Adipocyte (in vitro differentiated cells): ENCODE measurements around the gene GRIN3A.
"Not testable (repeated sequence)": the region's sequence is repeated elsewhere in the genome, so short reads cannot be mapped to it uniquely, and the experiment has no call there.

Experiments used
- DNase-seq: peaks from one replicate; pipeline ENCODE4 v3.0.0-alpha.2; 2015; ENCODE audit warnings: low read depth
- H3K27me3 ChIP-seq: replicated peaks from 2 replicates; pipeline ENCODE4 v1.7.0; 2013; ENCODE audit warnings: mild to moderate bottlenecking, low read length, moderate library complexity; ENCODE audit not compliant: control insufficient read depth, insufficient read depth
- H3K36me3 ChIP-seq: 2 replicates; pipeline ENCODE4 v1.7.0; 2013; ENCODE audit warnings: low read length, mild to moderate bottlenecking, moderate library complexity; ENCODE audit not compliant: control insufficient read depth, insufficient read depth, severe bottlenecking
- H3K4me1 ChIP-seq: 2 replicates; pipeline ENCODE4 v1.7.0; 2013; ENCODE audit warnings: mild to moderate bottlenecking, low read length, moderate library complexity; ENCODE audit not compliant: control insufficient read depth, insufficient read depth
- H3K4me3 ChIP-seq: 2 replicates; pipeline ENCODE4 v1.7.0; 2013; ENCODE audit warnings: mild to moderate bottlenecking, low read length, moderate library complexity
- H3K9ac ChIP-seq: 2 replicates; pipeline ENCODE4 v1.7.0; 2013; ENCODE audit warnings: mild to moderate bottlenecking, low read length, moderate library complexity
- H3K9me3 ChIP-seq: 2 replicates; pipeline ENCODE4 v1.7.0; 2013; ENCODE audit warnings: mild to moderate bottlenecking, low read length, moderate library complexity; ENCODE audit not compliant: control insufficient read depth

The GRIN3A gene

GRCh38 chr9:101571114-101571513 is 167.3 kb downstream of the GRIN3A start:
- Histone ChIP-seq H3K27me3 (no peaks in the 10 kb centered on the region), H3K4me3 (no peak overlapping the region), H3K4me1 (no peaks in the 10 kb centered on the region), H3K9me3 (no peaks in the 10 kb centered on the region), H3K9ac (no peak overlapping the region), H3K36me3 (peaks cover 25% of the 10 kb centered on the region)
- DNase-seq: no peak

DNA sequence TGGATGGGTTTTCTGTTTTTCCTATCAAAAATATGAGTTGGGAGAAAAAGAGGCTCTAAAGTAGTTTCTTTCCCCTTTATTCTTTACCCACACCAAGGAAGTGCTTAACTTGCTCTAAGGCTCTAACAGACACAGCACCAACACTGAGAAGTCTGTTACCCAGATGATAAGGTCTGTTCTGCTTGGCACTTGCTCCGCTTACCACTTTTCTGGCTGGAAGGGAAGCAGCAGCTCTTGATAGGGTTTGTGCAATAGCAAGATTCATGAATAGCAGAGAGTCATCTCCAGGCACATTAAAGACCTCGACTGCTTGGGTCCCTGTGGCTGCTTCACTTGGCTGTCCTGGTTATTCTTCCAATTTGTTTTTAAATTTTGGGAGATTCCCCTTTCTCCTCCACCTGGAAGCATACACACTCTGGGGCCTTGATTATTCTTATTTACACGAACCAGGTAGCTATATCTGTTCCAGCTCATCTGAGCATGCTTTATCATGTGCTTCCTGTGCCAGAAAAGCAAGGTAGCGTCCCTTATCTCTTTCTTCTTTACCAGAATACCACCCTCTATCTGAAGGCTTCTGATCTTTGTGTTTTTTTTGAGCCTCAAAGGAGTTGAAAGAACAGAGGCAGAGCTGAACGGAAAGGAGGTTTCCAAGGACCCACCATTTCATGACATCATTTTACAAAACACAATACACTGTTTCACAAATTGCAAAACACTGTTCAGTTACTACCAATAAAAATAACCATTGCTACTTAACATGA is 168.5 kb downstream of the GRIN3A start:
- H3K9ac ChIP-seq: no peak overlapping the region
- H3K36me3 ChIP-seq: peaks cover 37% of the 10 kb centered on the region
- H3K9me3 ChIP-seq: no peaks in the 10 kb centered on the region
- DNase-seq: no peak
- no peaks in the 10 kb centered on the region for H3K27me3 ChIP-seq
- no peaks in the 10 kb centered on the region for H3K4me1 ChIP-seq
- H3K4me3 ChIP-seq: no peak overlapping the region

GRCh38 chr9:101567725-101568350 is 170.6 kb downstream of the GRIN3A start:
- Histone ChIP-seq H3K27me3 (no peaks in the 10 kb centered on the region), H3K9me3 (no peaks in the 10 kb centered on the region), H3K36me3 (peaks cover 55% of the 10 kb centered on the region), H3K9ac (no peak overlapping the region), H3K4me3 (no peak overlapping the region), H3K4me1 (no peaks in the 10 kb centered on the region)
- no peak for DNase-seq

DNA sequence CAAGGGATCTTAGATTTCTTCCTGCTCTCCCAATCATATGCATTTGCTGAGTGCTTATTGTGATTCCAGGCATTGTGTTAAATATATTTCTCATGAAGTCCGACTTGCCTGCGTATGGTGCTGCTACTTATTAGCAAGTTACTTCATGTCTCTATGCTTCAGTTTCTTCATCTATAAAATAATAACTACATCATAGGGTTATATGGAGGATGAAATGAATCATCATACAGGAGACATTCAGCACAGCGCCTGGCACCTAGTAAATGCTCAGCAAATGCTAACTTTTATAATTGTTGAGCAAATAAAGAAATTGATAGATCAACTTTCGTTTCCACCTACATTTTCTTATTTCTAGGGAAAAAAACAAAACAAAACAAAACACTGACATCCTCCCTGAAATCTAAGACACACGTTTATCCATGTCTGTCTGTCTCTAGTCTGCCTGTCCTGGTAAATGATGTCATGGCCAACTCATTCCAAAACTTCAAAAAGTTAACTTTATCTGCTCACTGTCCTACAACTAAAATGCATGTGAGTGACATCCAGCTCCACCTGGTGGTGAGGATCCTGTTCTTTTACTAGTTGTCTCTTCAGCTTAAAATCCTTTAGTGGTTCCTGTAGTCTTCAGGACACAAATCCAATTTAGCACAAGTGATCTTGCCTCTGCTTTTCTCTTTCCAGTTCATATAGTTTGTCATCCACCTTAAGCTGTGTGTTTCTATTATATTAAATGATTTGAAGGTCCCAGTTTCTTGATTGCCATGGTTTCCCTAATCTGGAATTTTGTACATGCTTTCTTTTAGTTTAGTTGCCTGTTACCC is 171.3 kb downstream of the GRIN3A start:
- no peaks in the 10 kb centered on the region for H3K27me3 ChIP-seq
- no peaks in the 10 kb centered on the region for H3K9me3 ChIP-seq
- peaks cover 62% of the 10 kb centered on the region for H3K36me3 ChIP-seq
- H3K9ac ChIP-seq: no peak overlapping the region
- peak; percentile 41 for DNase-seq
- H3K4me1 ChIP-seq: no peaks in the 10 kb centered on the region
- H3K4me3 ChIP-seq: no peak overlapping the region

- DNase-seq: no peak
- Histone ChIP-seq H3K9ac (no peak overlapping the region), H3K4me3 (no peak overlapping the region), H3K36me3 (peaks cover 77% of the 10 kb centered on the region), H3K9me3 (no peaks in the 10 kb centered on the region), H3K27me3 (no peaks in the 10 kb centered on the region), H3K4me1 (no peaks in the 10 kb centered on the region)
Measured at GRCh38 chr9:101564252-101564651, 174.2 kb downstream of the GRIN3A start.

DNA sequence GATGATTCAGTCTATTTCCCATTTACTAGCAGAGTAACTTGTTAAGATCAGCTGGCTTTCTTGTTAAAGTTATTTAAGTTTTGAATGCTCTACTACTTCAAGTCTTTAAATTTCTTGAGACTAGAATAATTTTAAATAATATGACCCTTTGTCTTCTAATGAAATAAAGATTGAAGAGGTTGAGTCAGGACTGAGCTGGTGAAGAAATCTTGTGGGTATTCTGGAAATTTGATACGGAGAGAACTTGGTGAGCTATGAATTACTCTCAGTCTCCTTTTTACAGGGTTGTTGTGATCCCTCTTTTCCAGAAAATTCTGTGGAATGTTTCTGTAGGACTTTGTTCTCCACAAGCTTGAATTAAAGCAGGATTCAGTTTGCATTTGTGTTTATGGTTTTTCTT is 175.5 kb downstream of the GRIN3A start:
- Histone ChIP-seq H3K9ac (no peak overlapping the region), H3K4me1 (no peaks in the 10 kb centered on the region), H3K9me3 (no peaks in the 10 kb centered on the region), H3K27me3 (no peaks in the 10 kb centered on the region), H3K36me3 (peaks cover 89% of the 10 kb centered on the region), H3K4me3 (no peak overlapping the region)
- DNase-seq: no peak

- peaks cover 91% of the 10 kb centered on the region for H3K36me3 ChIP-seq
- H3K9me3 ChIP-seq: no peaks in the 10 kb centered on the region
- DNase-seq: no peak
- H3K27me3 ChIP-seq: no peaks in the 10 kb centered on the region
- H3K9ac ChIP-seq: no peak overlapping the region
- no peak overlapping the region for H3K4me3 ChIP-seq
- no peaks in the 10 kb centered on the region for H3K4me1 ChIP-seq
Measured at GRCh38 chr9:101561740-101562139, 176.7 kb downstream of the GRIN3A start.

- H3K4me3 ChIP-seq, DNase-seq, H3K4me1 ChIP-seq, H3K9ac ChIP-seq, H3K9me3 ChIP-seq, H3K27me3 ChIP-seq: not testable (repeated sequence)
- peaks cover 96% of the 10 kb centered on the region for H3K36me3 ChIP-seq
Measured at GRCh38 chr9:101549472-101550098, 188.9 kb downstream of the GRIN3A start.

DNA sequence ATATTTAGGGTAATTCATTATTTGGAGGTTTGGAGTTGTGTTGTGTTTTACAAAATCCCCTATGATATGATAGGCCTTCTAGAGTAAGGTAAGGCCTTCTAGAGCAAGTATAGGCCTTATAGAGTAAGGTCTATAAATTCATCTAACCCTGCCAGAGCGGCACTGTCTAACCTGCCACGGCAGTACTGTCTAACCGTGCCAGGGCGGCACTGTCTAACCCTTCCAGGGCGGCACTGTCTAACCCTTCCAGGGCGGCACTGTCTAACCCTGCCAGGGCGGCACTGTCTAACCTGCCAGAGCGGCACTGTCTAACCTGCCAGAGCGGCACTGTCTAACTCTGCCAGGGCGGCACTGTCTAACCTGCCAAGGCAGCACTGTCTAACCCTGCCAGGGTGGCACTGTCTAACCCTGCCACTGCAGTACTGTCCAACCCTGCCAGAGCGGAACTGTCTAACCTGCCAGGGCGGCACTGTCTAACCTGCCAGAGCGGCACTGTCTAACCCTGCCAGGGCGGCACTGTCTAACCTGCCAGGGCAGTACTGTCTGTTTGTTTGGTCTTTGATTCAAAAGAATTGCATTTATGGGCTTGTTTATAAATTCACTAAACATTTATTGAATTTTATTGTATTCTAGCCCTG is 195.2 kb downstream of the GRIN3A start:
- H3K9me3 ChIP-seq: no peaks in the 10 kb centered on the region
- peaks cover 86% of the 10 kb centered on the region for H3K36me3 ChIP-seq
- no peaks in the 10 kb centered on the region for H3K27me3 ChIP-seq
- no peaks in the 10 kb centered on the region for H3K4me1 ChIP-seq
- DNase-seq: no peak
- no peak overlapping the region for H3K4me3 ChIP-seq
- no peak overlapping the region for H3K9ac ChIP-seq

DNA sequence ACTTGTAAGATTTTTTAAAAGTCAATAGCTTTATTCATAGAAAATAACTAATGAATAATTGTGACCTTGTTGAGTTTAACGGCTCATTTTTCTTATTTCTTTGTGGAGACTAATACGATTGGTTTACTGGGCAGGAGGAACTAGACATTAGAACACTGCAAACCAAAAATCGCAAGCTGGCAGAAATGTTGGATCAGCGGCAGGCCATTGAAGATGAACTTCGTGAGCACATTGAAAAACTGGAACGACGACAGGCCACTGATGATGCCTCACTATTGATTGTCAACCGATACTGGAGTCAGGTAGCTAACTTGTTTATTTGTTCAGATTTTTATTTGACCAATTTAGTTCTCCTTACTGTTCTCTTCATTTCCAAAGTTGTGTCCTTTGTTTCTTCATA is 198.4 kb downstream of the GRIN3A start:
- no peak for DNase-seq
- Histone ChIP-seq H3K27me3 (no peaks in the 10 kb centered on the region), H3K9me3 (no peaks in the 10 kb centered on the region), H3K4me3 (no peak overlapping the region), H3K36me3 (peaks cover 77% of the 10 kb centered on the region), H3K4me1 (peaks cover 13% of the 10 kb centered on the region), H3K9ac (no peak overlapping the region)
